Measurements from ENCODE around the gene TSPAN14.

- TF ChIP-seq CTCF (conservative IDR thresholded peaks at IDR 0.05 in 1 of 2, IDR thresholded peaks at IDR 0.05 in 1 of 2; ENCODE audit: low read depth in 1 of 2, low read length in 2 of 2): no peak
- no peak for TF ChIP-seq EZH2 (IDR thresholded peaks at IDR 0.05; ENCODE audit: low read length, missing control alignments)
Observed at GRCh38 chr10:80491251-80492102, 37.4 kb downstream of the TSPAN14 start.
